ENCODE data around the gene LRRC49. TPM values are rescaled to one million over a fixed set of nuclear protein-coding genes. Genes with fewer than 3 reads are reported as not detected.
A peak's percentile ranks its signal among the peaks of the same experiment; 100 is the strongest.
"Not testable (repeated sequence)": the region's sequence is repeated elsewhere in the genome, so short reads cannot be mapped to it uniquely, and the experiment has no call there.

The LRRC49 gene
- total RNA-seq, 1 donor from 2014 or later: 4.7 TPM

GRCh38 chr15:70863450-70864218 lies 29.0 kb upstream of the LRRC49 start:
- TF ChIP-seq, protein P1, sequence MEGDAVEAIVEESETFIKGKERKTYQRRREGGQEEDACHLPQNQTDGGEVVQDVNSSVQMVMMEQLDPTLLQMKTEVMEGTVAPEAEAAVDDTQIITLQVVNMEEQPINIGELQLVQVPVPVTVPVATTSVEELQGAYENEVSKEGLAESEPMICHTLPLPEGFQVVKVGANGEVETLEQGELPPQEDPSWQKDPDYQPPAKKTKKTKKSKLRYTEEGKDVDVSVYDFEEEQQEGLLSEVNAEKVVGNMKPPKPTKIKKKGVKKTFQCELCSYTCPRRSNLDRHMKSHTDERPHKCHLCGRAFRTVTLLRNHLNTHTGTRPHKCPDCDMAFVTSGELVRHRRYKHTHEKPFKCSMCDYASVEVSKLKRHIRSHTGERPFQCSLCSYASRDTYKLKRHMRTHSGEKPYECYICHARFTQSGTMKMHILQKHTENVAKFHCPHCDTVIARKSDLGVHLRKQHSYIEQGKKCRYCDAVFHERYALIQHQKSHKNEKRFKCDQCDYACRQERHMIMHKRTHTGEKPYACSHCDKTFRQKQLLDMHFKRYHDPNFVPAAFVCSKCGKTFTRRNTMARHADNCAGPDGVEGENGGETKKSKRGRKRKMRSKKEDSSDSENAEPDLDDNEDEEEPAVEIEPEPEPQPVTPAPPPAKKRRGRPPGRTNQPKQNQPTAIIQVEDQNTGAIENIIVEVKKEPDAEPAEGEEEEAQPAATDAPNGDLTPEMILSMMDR (IDR thresholded peaks at IDR 0.05; ENCODE audit: insufficient read depth, low read length, severe bottlenecking): no peak
- Histone ChIP-seq H3K27me3 (ENCODE audit: control insufficient read depth, insufficient read depth, low read length) (no peaks in the 10 kb centered on the region), H3K4me3 (ENCODE audit: low read depth, low read length) (no peak overlapping the region), H3K36me3 (ENCODE audit: control insufficient read depth, insufficient read depth, low read length) (no peaks in the 10 kb centered on the region)
- DNase-seq (ENCODE audit: low read depth) (peak; percentile 89), FAIRE-seq (peak; percentile 99)

DNA sequence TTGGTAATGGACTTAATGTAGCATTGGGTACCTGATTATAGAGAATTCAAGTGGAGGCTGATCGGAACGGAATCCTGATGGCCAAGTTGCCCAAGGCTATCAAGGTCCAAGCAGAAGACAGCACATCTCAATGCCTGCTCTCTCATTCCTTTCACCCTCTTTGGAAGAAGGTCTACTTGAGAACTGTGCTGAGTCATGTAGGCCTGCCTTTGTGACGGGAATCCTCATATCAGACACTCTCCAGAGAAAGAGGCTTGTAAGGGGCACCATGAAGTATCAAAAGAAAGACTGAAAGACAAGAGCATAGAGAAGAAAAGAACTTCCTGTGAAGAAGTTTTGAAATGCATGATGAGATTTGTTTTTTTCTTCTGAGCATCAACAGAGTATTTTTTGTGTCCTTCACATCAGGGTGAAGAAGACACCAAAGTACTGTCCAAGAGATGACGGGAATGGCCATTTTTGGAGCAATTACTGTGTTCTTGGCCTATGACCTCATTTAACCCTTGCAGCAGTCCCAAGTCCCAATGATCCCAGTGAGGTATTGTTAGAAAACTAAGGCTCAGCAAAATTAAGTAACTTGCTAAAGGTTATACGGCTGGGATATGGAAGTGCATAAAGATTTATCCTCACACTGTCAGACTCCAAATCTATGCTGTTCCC lies 25.5 kb upstream of the LRRC49 start:
- FAIRE-seq (no peak), DNase-seq (ENCODE audit: low read depth) (no peak)
- TF ChIP-seq, protein P1 (IDR thresholded peaks at IDR 0.05; ENCODE audit: insufficient read depth, low read length, severe bottlenecking): no peak
- Histone ChIP-seq H3K36me3 (ENCODE audit: control insufficient read depth, insufficient read depth, low read length) (no peaks in the 10 kb centered on the region), H3K27me3 (ENCODE audit: control insufficient read depth, insufficient read depth, low read length) (no peaks in the 10 kb centered on the region), H3K4me3 (ENCODE audit: low read depth, low read length) (no peak overlapping the region)

DNA sequence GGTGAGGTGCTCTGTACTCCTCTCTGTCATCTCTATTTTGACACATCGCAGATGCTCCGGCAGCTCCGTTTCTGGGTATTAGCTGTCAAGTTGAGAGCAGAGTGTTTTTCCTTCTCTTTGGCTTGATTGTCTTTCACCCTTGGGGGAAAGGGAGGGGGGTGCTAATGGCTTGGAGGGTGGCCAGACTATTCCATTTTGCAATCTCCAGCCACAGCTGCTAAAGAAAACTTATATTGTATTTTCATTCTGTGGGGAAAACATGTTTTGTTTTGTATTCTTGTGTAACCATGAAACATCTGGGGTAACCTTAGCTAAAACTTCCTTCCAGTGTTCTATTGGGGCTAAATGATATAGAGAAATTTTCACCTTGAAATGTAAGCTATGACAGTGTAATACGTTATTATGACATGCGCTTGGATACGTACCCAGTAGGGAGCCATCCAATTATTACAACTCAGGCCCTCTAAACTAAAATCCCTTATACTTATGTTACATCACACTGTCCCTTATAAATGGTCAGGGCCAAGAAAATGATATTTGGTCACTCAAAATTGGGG lies 24.6 kb upstream of the LRRC49 start:
- Histone ChIP-seq H3K27me3 (ENCODE audit: control insufficient read depth, insufficient read depth, low read length) (no peaks in the 10 kb centered on the region), H3K4me3 (ENCODE audit: low read depth, low read length) (no peak overlapping the region), H3K36me3 (ENCODE audit: control insufficient read depth, insufficient read depth, low read length) (no peaks in the 10 kb centered on the region)
- no peak for DNase-seq (ENCODE audit: low read depth)
- TF ChIP-seq, protein P1 (IDR thresholded peaks at IDR 0.05; ENCODE audit: insufficient read depth, low read length, severe bottlenecking): no peak
- no peak for FAIRE-seq

DNA sequence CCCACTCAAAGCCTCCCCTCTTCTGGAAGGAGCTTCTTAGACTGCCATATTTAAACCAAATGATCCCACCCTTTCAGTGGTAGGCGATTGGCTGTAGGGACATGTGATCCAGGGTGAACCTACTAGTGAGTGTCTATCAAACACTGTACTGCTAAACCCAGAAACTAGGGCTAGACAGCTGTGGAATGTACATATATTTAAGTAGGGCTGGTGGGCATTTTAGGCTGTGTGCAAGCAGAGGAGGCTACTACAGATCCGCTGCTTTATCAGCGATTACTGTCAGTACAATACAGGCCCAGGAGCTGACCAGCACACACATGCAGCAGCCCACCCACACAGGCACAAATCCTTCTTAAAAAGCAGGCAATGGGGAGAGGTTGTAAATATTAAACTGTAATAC lies 23.3 kb upstream of the LRRC49 start:
- Histone ChIP-seq H3K27me3 (ENCODE audit: control insufficient read depth, insufficient read depth, low read length) (no peaks in the 10 kb centered on the region), H3K4me3 (ENCODE audit: low read depth, low read length) (no peak overlapping the region), H3K36me3 (ENCODE audit: control insufficient read depth, insufficient read depth, low read length) (no peaks in the 10 kb centered on the region)
- DNase-seq (ENCODE audit: low read depth) (no peak), FAIRE-seq (no peak)
- TF ChIP-seq, protein P1 (IDR thresholded peaks at IDR 0.05; ENCODE audit: insufficient read depth, low read length, severe bottlenecking): no peak

GRCh38 chr15:70870051-70870450 lies 22.6 kb upstream of the LRRC49 start:
- DNase-seq (ENCODE audit: low read depth) (no peak), FAIRE-seq (no peak)
- Histone ChIP-seq H3K4me3 (ENCODE audit: low read depth, low read length) (no peak overlapping the region), H3K36me3 (ENCODE audit: control insufficient read depth, insufficient read depth, low read length) (no peaks in the 10 kb centered on the region), H3K27me3 (ENCODE audit: control insufficient read depth, insufficient read depth, low read length) (no peaks in the 10 kb centered on the region)
- TF ChIP-seq, protein P1 (IDR thresholded peaks at IDR 0.05; ENCODE audit: insufficient read depth, low read length, severe bottlenecking): no peak

DNA sequence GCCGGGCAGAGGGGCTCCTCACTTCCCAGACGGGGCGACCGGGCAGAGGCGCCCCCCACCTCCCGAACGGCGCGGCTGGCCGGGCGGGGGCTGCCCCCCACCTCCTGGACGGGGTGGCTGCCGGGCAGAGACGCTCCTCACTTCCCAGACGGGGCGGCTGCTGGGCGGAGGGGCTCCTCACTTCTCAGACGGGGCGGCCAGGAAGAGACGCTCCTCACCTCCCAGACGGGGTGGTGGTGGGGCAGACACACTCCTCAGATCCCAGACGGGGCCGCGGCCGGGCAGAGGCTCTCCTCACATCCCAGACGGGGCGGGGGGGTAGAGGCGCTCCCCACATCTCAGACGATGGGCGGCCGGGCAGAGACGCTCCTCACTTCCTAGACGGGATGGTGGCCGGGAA lies 21.1 kb upstream of the LRRC49 start:
- FAIRE-seq; H3K36me3 ChIP-seq (ENCODE audit: control insufficient read depth, insufficient read depth, low read length); H3K4me3 ChIP-seq (ENCODE audit: low read depth, low read length); DNase-seq (ENCODE audit: low read depth); H3K27me3 ChIP-seq (ENCODE audit: control insufficient read depth, insufficient read depth, low read length): not testable (repeated sequence)
